WERI-Rb-1 (cell line): ENCODE data around the gene SLC12A7.
"Not testable (repeated sequence)": the region's sequence is repeated elsewhere in the genome, so short reads cannot be mapped to it uniquely, and the experiment has no call there.

Source experiments
- DNase-seq: peaks from one replicate; pipeline ENCODE4 v3.0.0-alpha.2; 2020
- H3K27ac ChIP-seq: fragments of 250-450 bp; sonication (Bioruptor Pico); 2 replicates; pipeline ENCODE4 v1.5.1; 2020; ENCODE audit warnings: mild to moderate bottlenecking, moderate library complexity
- H3K27me3 ChIP-seq: fragments of 250-450 bp; sonication (Bioruptor Pico); 2 replicates; pipeline ENCODE4 v1.5.1; 2021; ENCODE audit warnings: mild to moderate bottlenecking, low read depth, moderate library complexity; ENCODE audit not compliant: insufficient read depth, severe bottlenecking
- H3K36me3 ChIP-seq: fragments of 250-450 bp; sonication (Bioruptor Pico); 2 replicates; pipeline ENCODE4 v1.5.1; 2020; ENCODE audit warnings: mild to moderate bottlenecking, moderate library complexity
- H3K4me3 ChIP-seq: 2 replicates; pipeline ENCODE4 v1.5.1; 2011; ENCODE audit warnings: low read depth, mild to moderate bottlenecking, control low read depth, low read length
- H3K9me3 ChIP-seq: fragments of 250-450 bp; sonication (Bioruptor Pico); 2 replicates; pipeline ENCODE4 v1.5.1; 2021; ENCODE audit warnings: mild to moderate bottlenecking, moderate library complexity; ENCODE audit not compliant: severe bottlenecking
- TF ChIP-seq, protein P1 (sequence below): IDR thresholded peaks from 2 replicates; pipeline ENCODE4 v1.5.1; 2011; ENCODE audit warnings: low read depth, mild to moderate bottlenecking, control low read depth, inconsistent platforms, low read length

Gene SLC12A7

DNA sequence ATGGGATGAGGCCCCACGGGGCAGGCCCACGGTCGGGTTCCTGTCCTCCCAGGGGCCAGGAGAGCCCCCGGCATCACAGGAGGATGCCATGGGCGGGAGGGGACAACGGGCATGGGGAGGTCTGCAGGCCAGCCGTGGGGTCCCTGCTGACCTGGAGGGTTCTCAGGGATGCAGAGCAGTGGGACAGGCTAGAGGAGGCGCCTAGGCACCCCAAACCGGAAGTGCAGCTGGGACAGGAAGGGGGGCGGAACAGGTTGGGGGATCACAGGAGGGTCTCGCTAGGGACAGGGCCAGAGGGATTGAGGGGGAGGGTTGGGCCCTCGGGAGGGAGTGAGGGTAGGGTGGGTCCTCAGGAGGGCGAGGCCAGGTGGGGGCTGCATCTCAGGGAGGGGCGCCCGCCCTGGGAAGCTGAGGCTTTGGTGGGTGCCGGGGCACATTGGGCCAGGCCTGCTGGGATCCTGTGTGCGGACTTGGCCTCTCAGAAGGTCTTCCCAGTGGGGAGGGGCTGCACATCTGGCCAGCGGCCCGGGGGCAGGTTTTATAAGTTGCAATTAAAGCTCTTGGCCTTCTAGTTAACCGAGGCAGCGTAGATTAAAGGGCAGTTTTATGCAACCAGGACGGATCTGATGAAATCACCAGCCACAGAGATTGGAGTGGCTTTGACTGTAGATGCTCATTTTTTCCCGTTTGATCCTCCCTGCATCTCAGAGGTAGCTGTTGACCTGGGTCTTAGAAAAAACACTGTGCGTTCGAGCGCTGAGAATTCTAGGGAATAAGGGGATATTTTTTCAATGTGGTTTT, 83.2 kb downstream of the SLC12A7 start:
- TF ChIP-seq, protein P1, sequence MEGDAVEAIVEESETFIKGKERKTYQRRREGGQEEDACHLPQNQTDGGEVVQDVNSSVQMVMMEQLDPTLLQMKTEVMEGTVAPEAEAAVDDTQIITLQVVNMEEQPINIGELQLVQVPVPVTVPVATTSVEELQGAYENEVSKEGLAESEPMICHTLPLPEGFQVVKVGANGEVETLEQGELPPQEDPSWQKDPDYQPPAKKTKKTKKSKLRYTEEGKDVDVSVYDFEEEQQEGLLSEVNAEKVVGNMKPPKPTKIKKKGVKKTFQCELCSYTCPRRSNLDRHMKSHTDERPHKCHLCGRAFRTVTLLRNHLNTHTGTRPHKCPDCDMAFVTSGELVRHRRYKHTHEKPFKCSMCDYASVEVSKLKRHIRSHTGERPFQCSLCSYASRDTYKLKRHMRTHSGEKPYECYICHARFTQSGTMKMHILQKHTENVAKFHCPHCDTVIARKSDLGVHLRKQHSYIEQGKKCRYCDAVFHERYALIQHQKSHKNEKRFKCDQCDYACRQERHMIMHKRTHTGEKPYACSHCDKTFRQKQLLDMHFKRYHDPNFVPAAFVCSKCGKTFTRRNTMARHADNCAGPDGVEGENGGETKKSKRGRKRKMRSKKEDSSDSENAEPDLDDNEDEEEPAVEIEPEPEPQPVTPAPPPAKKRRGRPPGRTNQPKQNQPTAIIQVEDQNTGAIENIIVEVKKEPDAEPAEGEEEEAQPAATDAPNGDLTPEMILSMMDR: no peak
- Histone ChIP-seq H3K27ac (no peak overlapping the region), H3K36me3 (no peaks in the 10 kb centered on the region), H3K27me3 (no peaks in the 10 kb centered on the region), H3K4me3 (no peak overlapping the region), H3K9me3 (no peaks in the 10 kb centered on the region)
- DNase-seq: no peak

- Histone ChIP-seq H3K27ac (no peak overlapping the region), H3K4me3 (no peak overlapping the region), H3K9me3 (no peaks in the 10 kb centered on the region), H3K36me3 (no peaks in the 10 kb centered on the region), H3K27me3 (no peaks in the 10 kb centered on the region)
- TF ChIP-seq, protein P1: no peak
- no peak for DNase-seq
Measured at GRCh38 chr5:1027631-1028441, 84.0 kb downstream of the SLC12A7 start.

DNA sequence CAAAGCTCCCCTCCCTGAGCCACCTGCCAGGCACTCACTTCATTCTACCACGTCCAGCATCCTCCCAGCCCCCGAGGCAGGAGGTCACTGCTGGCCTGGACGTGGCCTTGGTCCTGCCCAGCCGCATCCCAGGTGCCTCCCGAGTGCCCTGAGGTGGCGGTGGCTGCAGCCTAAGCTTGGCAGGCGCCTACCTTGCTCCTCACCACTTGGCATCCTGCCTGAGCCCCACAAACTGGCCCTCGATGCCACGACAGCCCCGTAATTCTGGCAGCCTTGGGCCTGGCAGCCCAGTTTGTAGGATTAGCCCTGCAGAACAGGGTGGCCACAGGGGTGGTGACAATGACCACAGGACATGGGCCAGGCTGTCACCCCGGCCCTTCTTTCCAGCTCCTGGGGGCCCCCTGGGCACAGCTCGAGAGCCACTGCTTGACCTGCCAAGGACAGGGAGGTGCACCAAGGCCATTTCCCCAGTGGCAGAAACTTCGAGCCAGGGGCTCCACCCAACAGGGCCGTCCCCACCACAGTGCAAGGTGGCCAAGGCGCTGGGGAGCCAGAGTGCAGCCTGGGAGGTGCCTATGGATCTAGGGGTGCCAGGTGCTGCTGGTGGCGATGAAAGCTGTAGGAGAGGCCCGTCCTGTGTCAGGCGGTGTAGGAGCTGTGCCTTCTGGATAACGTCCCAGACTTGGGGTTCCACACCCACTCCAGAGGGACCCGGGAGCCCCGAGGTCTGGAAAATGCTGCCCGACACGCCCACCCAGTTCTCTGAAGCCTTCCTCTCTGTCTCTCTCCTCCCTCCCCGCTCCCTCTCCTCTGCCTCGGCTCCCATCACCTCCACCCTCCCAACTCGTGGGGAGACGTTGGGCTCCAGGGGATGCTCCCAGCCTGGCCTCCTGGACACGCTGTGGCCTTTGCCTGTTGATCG, 84.9 kb downstream of the SLC12A7 start:
- H3K4me3 ChIP-seq: no peak overlapping the region
- H3K27me3 ChIP-seq: no peaks in the 10 kb centered on the region
- H3K36me3 ChIP-seq: no peaks in the 10 kb centered on the region
- H3K9me3 ChIP-seq: no peaks in the 10 kb centered on the region
- no peak overlapping the region for H3K27ac ChIP-seq
- DNase-seq: no peak
- TF ChIP-seq, protein P1: no peak

- not testable (repeated sequence) for DNase-seq, H3K9me3 ChIP-seq, H3K27ac ChIP-seq, H3K4me3 ChIP-seq, H3K36me3 ChIP-seq, H3K27me3 ChIP-seq
Measured at GRCh38 chr5:1021969-1022336, 89.9 kb downstream of the SLC12A7 start.

DNA sequence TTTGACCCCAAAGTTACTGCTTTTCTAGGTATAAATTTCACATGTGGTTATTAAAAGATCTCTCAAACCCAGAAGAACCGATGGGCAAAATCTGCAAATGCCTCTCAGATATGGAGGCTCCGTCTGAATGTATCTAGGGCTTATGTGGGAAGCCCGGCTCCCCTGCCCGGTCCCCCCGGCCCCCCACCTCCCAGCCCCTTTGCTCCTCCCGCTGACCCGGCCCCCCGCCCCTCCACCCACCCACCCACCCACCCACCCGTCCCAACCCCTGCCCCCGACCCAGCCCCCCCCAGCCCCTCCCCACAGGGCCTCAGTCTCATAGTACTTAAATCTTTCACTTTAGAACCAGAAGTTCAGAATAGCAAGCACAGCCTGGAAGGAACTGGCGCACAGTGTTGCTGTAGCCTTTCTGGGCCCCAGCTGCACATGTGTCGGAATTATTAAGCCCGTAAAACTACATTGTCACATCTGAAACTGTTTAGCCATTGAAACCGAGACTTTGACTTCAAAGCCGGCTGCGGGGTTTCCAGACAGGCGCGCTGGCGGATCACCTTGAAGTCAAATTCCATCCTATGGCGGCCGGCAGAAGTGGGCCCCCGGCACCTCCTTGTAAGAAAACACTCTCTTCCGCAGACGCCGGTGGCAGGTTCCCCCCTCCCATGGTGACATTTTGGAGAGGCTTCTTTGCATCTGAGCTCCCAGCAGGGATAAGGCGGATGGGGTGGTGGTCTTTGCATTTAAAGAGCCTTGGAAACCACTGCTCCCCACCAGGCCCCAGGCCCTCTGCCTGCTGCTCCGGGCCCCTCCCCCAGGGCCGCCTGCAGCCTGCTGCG, 90.5 kb downstream of the SLC12A7 start:
- no peak overlapping the region for H3K27ac ChIP-seq
- TF ChIP-seq, protein P1: no peak
- DNase-seq: no peak
- no peak overlapping the region for H3K4me3 ChIP-seq
- H3K27me3 ChIP-seq: no peaks in the 10 kb centered on the region
- no peaks in the 10 kb centered on the region for H3K9me3 ChIP-seq
- H3K36me3 ChIP-seq: no peaks in the 10 kb centered on the region
